Ishikawa (cell line): ENCODE measurements around the gene SLC35B1.

Experiments used
- CEBPB ChIP-seq: IDR thresholded peaks from 2 replicates; pipeline ENCODE4 v1.6.1; 2012
- EP300 ChIP-seq: IDR thresholded peaks from 2 replicates; pipeline ENCODE4 v1.6.1; 2012; ENCODE audit warnings: borderline replicate concordance
- RAD21 ChIP-seq: IDR thresholded peaks from 2 replicates; pipeline ENCODE4 v1.6.1; 2012; ENCODE audit warnings: low read depth
- TF ChIP-seq, protein P1 (sequence below): IDR thresholded peaks from 2 replicates; pipeline ENCODE4 v1.6.1; 2012

DNA sequence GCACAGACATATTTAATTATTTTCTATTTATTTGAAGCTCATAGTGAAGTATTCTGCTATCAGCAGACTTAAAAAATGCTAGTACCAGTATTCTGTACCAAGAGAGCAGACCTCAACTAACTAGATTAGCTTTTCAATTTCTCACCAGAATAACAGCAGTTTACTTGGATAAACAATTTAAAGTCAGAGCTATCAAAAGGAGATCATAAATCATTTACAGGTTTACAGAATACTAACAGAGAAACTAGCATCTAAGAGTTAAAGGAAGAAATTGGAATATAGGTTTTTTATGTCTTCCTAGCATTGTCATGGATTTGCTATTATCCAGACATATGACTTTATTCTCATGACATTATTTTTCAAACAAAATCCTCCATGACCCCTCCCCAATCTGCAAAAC lies 33.3 kb downstream of the SLC35B1 start:
- TF ChIP-seq RAD21 (no peak), EP300 (no peak), CEBPB (no peak)
- TF ChIP-seq, protein P1, sequence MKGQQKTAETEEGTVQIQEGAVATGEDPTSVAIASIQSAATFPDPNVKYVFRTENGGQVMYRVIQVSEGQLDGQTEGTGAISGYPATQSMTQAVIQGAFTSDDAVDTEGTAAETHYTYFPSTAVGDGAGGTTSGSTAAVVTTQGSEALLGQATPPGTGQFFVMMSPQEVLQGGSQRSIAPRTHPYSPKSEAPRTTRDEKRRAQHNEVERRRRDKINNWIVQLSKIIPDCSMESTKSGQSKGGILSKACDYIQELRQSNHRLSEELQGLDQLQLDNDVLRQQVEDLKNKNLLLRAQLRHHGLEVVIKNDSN = no peak
